HG02852 (cell line): ENCODE measurements around the gene RAPSN.

Experiments used
- ATAC-seq: cut with Tn5 transposase; IDR thresholded peaks from one replicate; pipeline ENCODE4 v1.9.1; 2021; ENCODE audit warnings: mild to moderate bottlenecking, moderate library complexity; ENCODE audit not compliant: unreplicated experiment

RAPSN gene

GRCh38 chr11:47409440-47410369 lies 39.2 kb downstream of the RAPSN start:
- no peak for ATAC-seq

GRCh38 chr11:47408598-47409439 lies 40.1 kb downstream of the RAPSN start:
- ATAC-seq: peak; percentile 12

GRCh38 chr11:47407746-47408590 lies 41.0 kb downstream of the RAPSN start, which contains the start of gene SLC39A13:
SLC39A13 (plus strand) TSS chr11:47408590; CDS start chr11:47410095, 1,505 bp downstream.
- peak; percentile 82 for ATAC-seq

GRCh38 chr11:47406896-47407745 lies 41.8 kb downstream of the RAPSN start:
- no peak for ATAC-seq

GRCh38 chr11:47403571-47403970 lies 45.4 kb downstream of the RAPSN start:
- ATAC-seq: no peak

- ATAC-seq: no peak
Measured at GRCh38 chr11:47403135-47403534, 45.8 kb downstream of the RAPSN start.

GRCh38 chr11:47400768-47401279 lies 48.1 kb downstream of the RAPSN start:
- ATAC-seq: peak; percentile 58

GRCh38 chr11:47399860-47400767 lies 48.8 kb downstream of the RAPSN start:
- peak; percentile 48 for ATAC-seq

- no peak for ATAC-seq
Measured at GRCh38 chr11:47398551-47398950, 50.4 kb downstream of the RAPSN start.

- no peak for ATAC-seq
Measured at GRCh38 chr11:47398011-47398410, 50.9 kb downstream of the RAPSN start.

GRCh38 chr11:47396049-47396320 lies 53.0 kb downstream of the RAPSN start:
- ATAC-seq: no peak

GRCh38 chr11:47395223-47396048 lies 53.5 kb downstream of the RAPSN start:
- ATAC-seq: no peak

- peak; percentile 60 for ATAC-seq
Measured at GRCh38 chr11:47394322-47395222, 54.4 kb downstream of the RAPSN start.

GRCh38 chr11:47394050-47394321 lies 55.0 kb downstream of the RAPSN start:
- ATAC-seq: no peak

- ATAC-seq: no peak
Measured at GRCh38 chr11:47393163-47394049, 55.5 kb downstream of the RAPSN start.

- no peak for ATAC-seq
Measured at GRCh38 chr11:47392546-47393162, 56.3 kb downstream of the RAPSN start.
